ENCODE results near the gene SMIM17. TPM values are rescaled to one million over a fixed set of nuclear protein-coding genes. Genes with fewer than 3 reads are reported as not detected.

The SMIM17 gene
- total RNA-seq, 4 donors from 2014 or later, result 0.37 to 0.48 TPM; not detected in 2

- DNase-seq (ENCODE audit: low spot score) (no peak), ATAC-seq (ENCODE audit: low FRiP score) (no peak)
- TF ChIP-seq CTCF (IDR thresholded peaks at IDR 0.05), result no peak
Observed at GRCh38 chr19:56681702-56682101, 38.7 kb downstream of the SMIM17 start.

- TF ChIP-seq CTCF (IDR thresholded peaks at IDR 0.05), result no peak
- no peak for DNase-seq (ENCODE audit: low spot score)
- no peak for ATAC-seq (ENCODE audit: low FRiP score)
Observed at GRCh38 chr19:56683116-56683515, 40.2 kb downstream of the SMIM17 start.

- no peak for TF ChIP-seq CTCF (IDR thresholded peaks at IDR 0.05)
- DNase-seq (ENCODE audit: low spot score) (no peak), ATAC-seq (ENCODE audit: low FRiP score) (no peak)
Observed at GRCh38 chr19:56687031-56687430, 44.1 kb downstream of the SMIM17 start.

GRCh38 chr19:56689198-56689597 is 46.2 kb downstream of the SMIM17 start:
- DNase-seq (ENCODE audit: low spot score), result no peak
- no peak for ATAC-seq (ENCODE audit: low FRiP score)
- no peak for TF ChIP-seq CTCF (IDR thresholded peaks at IDR 0.05)

- DNase-seq (ENCODE audit: low spot score), result no peak
- ATAC-seq (ENCODE audit: low FRiP score), result no peak
- no peak for TF ChIP-seq CTCF (IDR thresholded peaks at IDR 0.05)
Observed at GRCh38 chr19:56690670-56691069, 47.7 kb downstream of the SMIM17 start.

GRCh38 chr19:56692206-56692895 is 49.4 kb downstream of the SMIM17 start:
- DNase-seq (ENCODE audit: low spot score) (no peak), ATAC-seq (ENCODE audit: low FRiP score) (no peak)
- no peak for TF ChIP-seq CTCF (IDR thresholded peaks at IDR 0.05)

- no peak for TF ChIP-seq CTCF (IDR thresholded peaks at IDR 0.05)
- no peak for ATAC-seq (ENCODE audit: low FRiP score)
- no peak for DNase-seq (ENCODE audit: low spot score)
Observed at GRCh38 chr19:56699552-56699951, 56.6 kb downstream of the SMIM17 start.
